K562 (cell line): ENCODE results near the gene SETD1B. TPM values are rescaled to one million over a fixed set of nuclear protein-coding genes. Genes with fewer than 3 reads are reported as not detected.
A peak's percentile ranks its signal among the peaks of the same experiment; 100 is the strongest.

ENCODE experiments used
- BCOR ChIP-seq: fragments of 450-650 bp; IDR thresholded peaks from 2 replicates; pipeline ENCODE4 v1.6.1; 2016
- BRCA1 ChIP-seq, 2 experiments: fragments of 450-650 bp in 1 of 2; sonication (generic) in 1 of 2; formaldehyde crosslinking in 1 of 2; IDR thresholded peaks; 2 replicates each; pipeline versions ENCODE4 v1.5.0 to v1.6.1; 2017 to 2020; ENCODE audit warnings: mild to moderate bottlenecking in 1 of 2, missing genetic modification reagents in 1 of 2
- CBX3 ChIP-seq, 2 experiments: IDR thresholded peaks; 1 replicate in 1 of 2; 2 replicates in 1 of 2; pipeline ENCODE4 v1.6.1; 2012; ENCODE audit warnings: inconsistent platforms in 2 of 2, low read length in 2 of 2, borderline replicate concordance in 1 of 2, control low read depth in 1 of 2
- EGR1 ChIP-seq: fragments of 450-650 bp; conservative IDR thresholded peaks from 2 replicates; pipeline ENCODE4 v1.6.1; 2017; ENCODE audit warnings: mild to moderate bottlenecking
- JUN ChIP-seq, 2 experiments: sonication (generic) in 1 of 2; formaldehyde crosslinking in 1 of 2; IDR thresholded peaks; 2 replicates each; pipeline versions ENCODE4 v1.6.1 to v1.8.0; 2012 to 2022; ENCODE audit warnings: borderline replicate concordance in 2 of 2, mild to moderate bottlenecking in 2 of 2, improper control_type of control experiment in 1 of 2, low read depth in 1 of 2, low read length in 1 of 2, missing genetic modification reagents in 1 of 2
- NFIC ChIP-seq: fragments of 450-650 bp; IDR thresholded peaks from 2 replicates; pipeline ENCODE4 v1.6.1; 2017; ENCODE audit warnings: mild to moderate bottlenecking, inconsistent platforms
- TSC22D4 ChIP-seq: fragments of 450-650 bp; IDR thresholded peaks from 2 replicates; pipeline ENCODE4 v1.6.1; 2016; ENCODE audit warnings: missing genetic modification characterization, missing biosample characterization, control low read depth
- ZNF780A ChIP-seq: fragments of 250-450 bp; sonication (Bioruptor Pico); IDR thresholded peaks from 2 replicates; pipeline ENCODE4 v1.5.0; 2021; ENCODE audit warnings: mild to moderate bottlenecking
- polyA plus RNA-seq, 8 experiments: library from polyadenylated mRNA; depleted of rRNA in 4 of 8; stranded (reverse) in 5 of 8; unstranded in 3 of 8; fragments of >200 nt; fragmentation: Nextera tagmentation in 2 of 8; fragmentation: Illumina TruSeq in 1 of 8; extraction: Ambion mirVana in 2 of 8; extraction: Trizol in 1 of 8; gene quantifications; 2 replicates each; pipeline versions ENCODE4 v1.2.1 to v1.2.3, GENCODE V29; 2011 to 2014; ENCODE audit warnings: inconsistent platforms in 1 of 8, missing spikeins in 1 of 8
- total RNA-seq, 7 experiments: library from RNA; depleted of rRNA in 6 of 7; stranded (reverse); fragments of >200 nt in 6 of 7; fragmentation: Illumina TruSeq in 2 of 7; extraction: Trizol in 2 of 7; gene quantifications; 2 replicates each; pipeline versions ENCODE4 v1.2.1 to v1.2.3, GENCODE V29; 2011 to 2021; ENCODE audit warnings: low replicate concordance in 1 of 7
- TF ChIP-seq, protein P1 (sequence below), 2 experiments: fragments of 450-650 bp; IDR thresholded peaks; 2 replicates each; pipeline ENCODE4 v1.6.1; 2016
- TF ChIP-seq, protein P2 (sequence below): fragments of 450-650 bp; formaldehyde crosslinking; IDR thresholded peaks from 2 replicates; pipeline ENCODE4 v1.4.0; 2022; ENCODE audit warnings: missing genetic modification characterization
- TF ChIP-seq, protein P3 (sequence below): sonication (generic); formaldehyde crosslinking; IDR thresholded peaks from 2 replicates; pipeline ENCODE4 v1.8.0; 2022; ENCODE audit warnings: missing genetic modification reagents, mild to moderate bottlenecking, moderate library complexity, borderline replicate concordance
- TF ChIP-seq, protein P4 (sequence below): fragments of 450-650 bp; formaldehyde crosslinking; conservative IDR thresholded peaks from 2 replicates; pipeline ENCODE4 v1.4.0; 2022; ENCODE audit warnings: mild to moderate bottlenecking, missing genetic modification characterization

The SETD1B gene
- total and polyA plus RNA-seq, 9 of the 15 experiments (the other 6 are each of a cell fraction or from before 2014, with no cell fraction given), result 0.48 to 26.6 (median 2.3) TPM

DNA sequence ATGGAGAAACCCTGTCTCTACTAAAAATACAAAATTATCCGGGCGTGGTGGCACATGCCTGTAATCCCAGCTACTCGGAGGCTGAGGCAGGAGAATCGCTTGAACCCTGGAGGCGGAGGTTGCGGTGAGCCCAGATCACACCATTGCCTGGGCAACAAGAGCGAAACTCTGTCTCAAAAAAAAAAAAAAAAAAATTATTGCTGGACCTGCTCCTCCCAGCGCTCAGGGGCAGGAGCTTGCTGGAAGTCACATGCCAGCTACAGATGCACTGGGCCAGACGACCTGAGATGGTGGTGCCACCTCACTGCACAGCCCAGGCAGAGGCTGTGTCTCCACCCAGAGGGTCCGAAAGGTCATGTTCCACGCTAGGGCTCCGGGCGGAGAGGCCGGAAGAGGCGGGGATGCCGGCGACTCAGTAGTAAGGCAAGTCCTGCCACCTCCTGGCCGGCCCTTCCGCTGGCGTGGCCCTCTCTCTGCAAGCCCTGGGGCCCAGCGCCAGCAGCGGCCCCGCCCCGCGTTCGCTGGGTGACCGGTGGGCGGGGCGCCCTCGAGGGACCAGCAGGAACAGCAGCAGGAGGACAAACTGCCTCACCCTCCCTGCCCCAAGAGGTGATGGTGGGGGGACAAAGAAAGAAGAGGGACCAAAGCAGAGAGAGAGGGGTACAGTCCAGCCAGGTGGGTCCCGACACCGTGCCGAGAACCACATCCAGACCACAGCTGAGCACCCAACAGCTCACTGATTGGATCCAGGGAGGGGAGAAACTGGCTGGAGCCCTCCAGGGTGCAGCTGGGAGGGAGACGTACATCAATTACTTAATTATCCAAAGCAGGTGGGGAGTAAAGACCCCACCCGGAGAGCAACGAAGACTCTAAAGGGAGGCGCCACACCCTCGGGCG lies 6.7 kb upstream of the SETD1B start (continued):
- no peak for TF ChIP-seq TSC22D4
- TF ChIP-seq EGR1, result no peak; the same call in 1 of the 2 replicates
- TF ChIP-seq ZNF780A (CRISPR knock-in tag), result no peak
- peak; percentile 36; the same call in 1 of the 2 replicates for TF ChIP-seq BCOR
- TF ChIP-seq JUN (IDR thresholded peaks at IDR 0.05; ENCODE audit: borderline replicate concordance, low read depth, low read length), result peak; percentile 37; the same call in 1 of the 2 replicates
- TF ChIP-seq JUN (CRISPR knock-in tag; IDR thresholded peaks at IDR 0.05; ENCODE audit: borderline replicate concordance), result no peak
- TF ChIP-seq BRCA1 (IDR thresholded peaks at IDR 0.05), result no peak
- no peak for TF ChIP-seq BRCA1 (CRISPR knock-in tag; IDR thresholded peaks at IDR 0.05)
- peak; percentile 64 for TF ChIP-seq NFIC
- TF ChIP-seq, protein P1, sequence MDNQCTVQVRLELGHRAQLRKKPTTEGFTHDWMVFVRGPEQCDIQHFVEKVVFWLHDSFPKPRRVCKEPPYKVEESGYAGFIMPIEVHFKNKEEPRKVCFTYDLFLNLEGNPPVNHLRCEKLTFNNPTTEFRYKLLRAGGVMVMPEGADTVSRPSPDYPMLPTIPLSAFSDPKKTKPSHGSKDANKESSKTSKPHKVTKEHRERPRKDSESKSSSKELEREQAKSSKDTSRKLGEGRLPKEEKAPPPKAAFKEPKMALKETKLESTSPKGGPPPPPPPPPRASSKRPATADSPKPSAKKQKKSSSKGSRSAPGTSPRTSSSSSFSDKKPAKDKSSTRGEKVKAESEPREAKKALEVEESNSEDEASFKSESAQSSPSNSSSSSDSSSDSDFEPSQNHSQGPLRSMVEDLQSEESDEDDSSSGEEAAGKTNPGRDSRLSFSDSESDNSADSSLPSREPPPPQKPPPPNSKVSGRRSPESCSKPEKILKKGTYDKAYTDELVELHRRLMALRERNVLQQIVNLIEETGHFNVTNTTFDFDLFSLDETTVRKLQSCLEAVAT (IDR thresholded peaks at IDR 0.05), result 0 out of 4 replicates have a peak, but pooled peaks of 1 of the 2 experiments have one; percentile 11
- TF ChIP-seq, protein P2, sequence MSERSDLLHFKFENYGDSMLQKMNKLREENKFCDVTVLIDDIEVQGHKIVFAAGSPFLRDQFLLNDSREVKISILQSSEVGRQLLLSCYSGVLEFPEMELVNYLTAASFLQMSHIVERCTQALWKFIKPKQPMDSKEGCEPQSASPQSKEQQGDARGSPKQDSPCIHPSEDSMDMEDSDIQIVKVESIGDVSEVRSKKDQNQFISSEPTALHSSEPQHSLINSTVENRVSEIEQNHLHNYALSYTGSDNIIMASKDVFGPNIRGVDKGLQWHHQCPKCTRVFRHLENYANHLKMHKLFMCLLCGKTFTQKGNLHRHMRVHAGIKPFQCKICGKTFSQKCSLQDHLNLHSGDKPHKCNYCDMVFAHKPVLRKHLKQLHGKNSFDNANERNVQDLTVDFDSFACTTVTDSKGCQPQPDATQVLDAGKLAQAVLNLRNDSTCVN (CRISPR knock-in tag), result 0 out of 2 replicates have a peak, but pooled peaks have one; percentile 73
- TF ChIP-seq, protein P3, sequence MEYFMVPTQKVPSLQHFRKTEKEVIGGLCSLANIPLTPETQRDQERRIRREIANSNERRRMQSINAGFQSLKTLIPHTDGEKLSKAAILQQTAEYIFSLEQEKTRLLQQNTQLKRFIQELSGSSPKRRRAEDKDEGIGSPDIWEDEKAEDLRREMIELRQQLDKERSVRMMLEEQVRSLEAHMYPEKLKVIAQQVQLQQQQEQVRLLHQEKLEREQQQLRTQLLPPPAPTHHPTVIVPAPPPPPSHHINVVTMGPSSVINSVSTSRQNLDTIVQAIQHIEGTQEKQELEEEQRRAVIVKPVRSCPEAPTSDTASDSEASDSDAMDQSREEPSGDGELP (CRISPR knock-in tag), result peak; percentile 86
- TF ChIP-seq, protein P4, sequence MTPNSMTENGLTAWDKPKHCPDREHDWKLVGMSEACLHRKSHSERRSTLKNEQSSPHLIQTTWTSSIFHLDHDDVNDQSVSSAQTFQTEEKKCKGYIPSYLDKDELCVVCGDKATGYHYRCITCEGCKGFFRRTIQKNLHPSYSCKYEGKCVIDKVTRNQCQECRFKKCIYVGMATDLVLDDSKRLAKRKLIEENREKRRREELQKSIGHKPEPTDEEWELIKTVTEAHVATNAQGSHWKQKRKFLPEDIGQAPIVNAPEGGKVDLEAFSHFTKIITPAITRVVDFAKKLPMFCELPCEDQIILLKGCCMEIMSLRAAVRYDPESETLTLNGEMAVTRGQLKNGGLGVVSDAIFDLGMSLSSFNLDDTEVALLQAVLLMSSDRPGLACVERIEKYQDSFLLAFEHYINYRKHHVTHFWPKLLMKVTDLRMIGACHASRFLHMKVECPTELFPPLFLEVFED (CRISPR knock-in tag), result peak; percentile 84
- no peak for TF ChIP-seq CBX3 (IDR thresholded peaks at IDR 0.05; ENCODE audit: borderline replicate concordance in 1 of 2, low read length in 2 of 2)
